ENCODE measurements around the gene HIPK4. TPM values are rescaled to one million over a fixed set of nuclear protein-coding genes. Genes with fewer than 3 reads are reported as not detected.

HIPK4 gene
- total RNA-seq, 1 donor from 2014 or later = not detected

GRCh38 chr19:40394816-40395210 lies 4.8 kb upstream of the HIPK4 start:
- Histone ChIP-seq H3K9ac (ENCODE audit: low read depth in 1 of 3, low read length in 3 of 3) (no peak overlapping the region), H3K4me3 (ENCODE audit: low read length in 3 of 3) (no peak overlapping the region), H3K27me3 (ENCODE audit: control insufficient read depth in 3 of 3, insufficient read depth in 3 of 3, low read length in 3 of 3) (no peaks in the 10 kb centered on the region), H3K36me3 (ENCODE audit: control insufficient read depth in 3 of 3, insufficient read depth in 3 of 3, low read length in 3 of 3) (peaks cover 0 to 2% (median 0%) of the 10 kb centered on the region in 3 donors), H3K9me3 (ENCODE audit: control insufficient read depth in 3 of 3, low read length in 3 of 3) (no peaks in the 10 kb centered on the region), H3K4me1 (ENCODE audit: control insufficient read depth in 3 of 3, insufficient read depth in 3 of 3, low read length in 3 of 3) (peaks cover 0 to 5% (median 0%) of the 10 kb centered on the region in 3 donors), H3K27ac (ENCODE audit: low read depth, low read length) (no peak overlapping the region)

- Histone ChIP-seq H3K27me3 (ENCODE audit: control insufficient read depth in 3 of 3, insufficient read depth in 3 of 3, low read length in 3 of 3) (no peaks in the 10 kb centered on the region), H3K27ac (ENCODE audit: low read depth, low read length) (no peak overlapping the region), H3K36me3 (ENCODE audit: control insufficient read depth in 3 of 3, insufficient read depth in 3 of 3, low read length in 3 of 3) (peaks cover 0 to 2% (median 0%) of the 10 kb centered on the region in 3 donors), H3K4me3 (ENCODE audit: low read length in 3 of 3) (no peak overlapping the region), H3K9ac (ENCODE audit: low read depth in 1 of 3, low read length in 3 of 3) (no peak overlapping the region), H3K4me1 (ENCODE audit: control insufficient read depth in 3 of 3, insufficient read depth in 3 of 3, low read length in 3 of 3) (peaks cover 0 to 5% (median 0%) of the 10 kb centered on the region in 3 donors), H3K9me3 (ENCODE audit: control insufficient read depth in 3 of 3, low read length in 3 of 3) (no peaks in the 10 kb centered on the region)
These were observed 4.2 kb upstream of the HIPK4 start for GRCh38 chr19:40393894-40394815.

DNA sequence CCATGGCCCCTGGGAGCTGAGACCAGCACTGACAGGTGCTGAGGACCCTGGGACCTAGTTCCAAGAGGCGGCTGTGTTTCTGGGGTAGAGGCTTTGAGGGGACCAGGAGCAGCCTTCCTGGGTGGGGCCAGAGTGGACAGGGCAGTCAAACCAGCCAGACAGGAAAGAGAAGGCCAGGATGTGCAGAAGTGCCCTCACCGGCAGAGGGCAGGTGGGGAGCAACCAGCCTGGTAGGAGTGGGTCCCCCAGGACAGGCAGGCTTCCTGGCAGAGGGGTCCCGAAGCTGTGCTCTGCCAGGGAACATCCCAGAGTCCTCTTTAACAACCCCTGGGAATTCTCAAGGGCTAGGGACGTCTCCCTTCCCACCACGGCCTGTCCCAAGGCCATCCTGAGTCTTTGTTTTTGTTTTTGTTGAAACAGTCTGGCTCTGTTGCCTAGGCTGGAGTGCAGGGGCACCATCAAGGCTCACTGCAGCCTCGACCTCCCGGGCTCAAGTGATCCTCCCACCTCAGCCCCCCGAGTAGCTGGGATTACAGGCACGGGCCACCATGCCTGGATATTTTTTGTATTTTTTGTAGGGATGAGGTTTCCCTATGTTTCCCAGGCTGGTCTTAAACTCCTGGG lies 3.0 kb upstream of the HIPK4 start:
- no peak overlapping the region for H3K4me3 ChIP-seq (ENCODE audit: low read length in 3 of 3)
- no peaks in the 10 kb centered on the region for H3K9me3 ChIP-seq (ENCODE audit: control insufficient read depth in 3 of 3, low read length in 3 of 3)
- H3K27me3 ChIP-seq (ENCODE audit: control insufficient read depth in 3 of 3, insufficient read depth in 3 of 3, low read length in 3 of 3) = no peaks in the 10 kb centered on the region

DNA sequence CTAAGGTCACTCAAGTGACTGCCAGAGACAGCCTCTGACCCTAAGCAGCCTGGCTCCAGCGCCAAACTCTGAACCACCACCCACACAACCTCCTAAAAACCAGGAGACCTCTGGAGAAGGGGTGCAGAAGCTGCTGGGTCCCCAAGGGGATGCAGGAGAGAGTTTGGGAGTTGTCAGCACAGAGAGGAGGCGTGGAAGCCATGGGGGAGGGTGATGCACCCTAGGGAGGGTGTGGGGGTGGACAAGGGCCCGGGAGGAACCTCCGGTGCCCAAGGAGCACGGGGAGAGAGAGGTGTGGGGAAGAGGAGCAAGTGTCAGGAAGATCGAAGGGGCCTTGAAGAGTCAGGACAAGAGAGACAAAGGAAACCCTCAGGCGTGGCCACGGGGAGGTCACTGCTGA lies 2.1 kb upstream of the HIPK4 start:
- Histone ChIP-seq H3K36me3 (ENCODE audit: control insufficient read depth in 3 of 3, insufficient read depth in 3 of 3, low read length in 3 of 3) (peaks cover 0 to 2% (median 0%) of the 10 kb centered on the region in 3 donors), H3K27ac (ENCODE audit: low read depth, low read length) (no peak overlapping the region), H3K27me3 (ENCODE audit: control insufficient read depth in 3 of 3, insufficient read depth in 3 of 3, low read length in 3 of 3) (no peaks in the 10 kb centered on the region), H3K9me3 (ENCODE audit: control insufficient read depth in 3 of 3, low read length in 3 of 3) (no peaks in the 10 kb centered on the region), H3K4me3 (ENCODE audit: low read length in 3 of 3) (no peak overlapping the region), H3K9ac (ENCODE audit: low read depth in 1 of 3, low read length in 3 of 3) (peak overlapping the region in 1 of 3 donors; percentile 43), H3K4me1 (ENCODE audit: control insufficient read depth in 3 of 3, insufficient read depth in 3 of 3, low read length in 3 of 3) (peaks cover 0 to 2% (median 0%) of the 10 kb centered on the region in 3 donors)

More for the DNA sequence above, 3.0 kb upstream of the HIPK4 start:
- Histone ChIP-seq H3K4me1 (ENCODE audit: control insufficient read depth in 3 of 3, insufficient read depth in 3 of 3, low read length in 3 of 3) (peaks cover 0 to 2% (median 0%) of the 10 kb centered on the region in 3 donors), H3K27ac (ENCODE audit: low read depth, low read length) (no peak overlapping the region), H3K36me3 (ENCODE audit: control insufficient read depth in 3 of 3, insufficient read depth in 3 of 3, low read length in 3 of 3) (peaks cover 0 to 2% (median 0%) of the 10 kb centered on the region in 3 donors), H3K9ac (ENCODE audit: low read depth in 1 of 3, low read length in 3 of 3) (no peak overlapping the region)

DNA sequence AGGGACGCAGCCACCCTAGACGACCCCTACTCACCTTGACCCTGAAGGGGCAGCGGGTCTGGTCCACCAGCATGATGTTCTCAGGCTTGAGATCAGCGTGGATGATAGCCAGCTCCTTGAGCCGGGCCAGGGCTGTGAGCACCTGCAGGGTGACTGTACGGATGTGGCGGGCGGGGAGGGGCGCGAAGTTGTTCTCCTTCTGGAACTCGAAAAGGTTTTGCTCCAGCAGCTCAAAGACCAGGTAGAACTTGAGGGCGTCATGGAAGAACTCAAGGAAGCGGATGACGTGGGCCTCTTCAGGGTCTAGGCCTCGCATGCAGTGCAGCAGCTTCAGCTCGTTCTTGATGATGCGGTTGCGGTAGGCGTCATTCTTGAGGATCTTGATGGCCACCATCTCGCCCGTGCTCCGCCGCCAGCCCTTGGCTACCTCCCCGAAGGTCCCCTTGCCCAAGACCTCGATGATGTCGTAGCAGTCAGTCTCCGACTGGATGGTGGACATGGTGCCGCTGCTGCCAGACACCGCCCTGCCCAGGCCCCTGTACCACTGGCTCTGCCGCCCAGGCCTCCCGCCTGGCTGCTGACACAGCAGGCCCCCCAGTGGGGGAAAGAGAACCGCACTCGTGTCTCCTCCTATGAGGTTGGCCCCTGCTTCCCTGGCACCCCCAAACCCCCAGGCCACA lies 437 bp downstream of the HIPK4 start:
- Histone ChIP-seq H3K27ac (ENCODE audit: low read depth, low read length) (no peak overlapping the region), H3K36me3 (ENCODE audit: control insufficient read depth in 3 of 3, insufficient read depth in 3 of 3, low read length in 3 of 3) (no peaks in the 10 kb centered on the region), H3K27me3 (ENCODE audit: control insufficient read depth in 3 of 3, insufficient read depth in 3 of 3, low read length in 3 of 3) (no peaks in the 10 kb centered on the region), H3K9ac (ENCODE audit: low read depth in 1 of 3, low read length in 3 of 3) (no peak overlapping the region), H3K4me3 (ENCODE audit: low read length in 3 of 3) (no peak overlapping the region), H3K4me1 (ENCODE audit: control insufficient read depth in 3 of 3, insufficient read depth in 3 of 3, low read length in 3 of 3) (peaks cover 0 to 2% (median 0%) of the 10 kb centered on the region in 3 donors), H3K9me3 (ENCODE audit: control insufficient read depth in 3 of 3, low read length in 3 of 3) (no peaks in the 10 kb centered on the region)

DNA sequence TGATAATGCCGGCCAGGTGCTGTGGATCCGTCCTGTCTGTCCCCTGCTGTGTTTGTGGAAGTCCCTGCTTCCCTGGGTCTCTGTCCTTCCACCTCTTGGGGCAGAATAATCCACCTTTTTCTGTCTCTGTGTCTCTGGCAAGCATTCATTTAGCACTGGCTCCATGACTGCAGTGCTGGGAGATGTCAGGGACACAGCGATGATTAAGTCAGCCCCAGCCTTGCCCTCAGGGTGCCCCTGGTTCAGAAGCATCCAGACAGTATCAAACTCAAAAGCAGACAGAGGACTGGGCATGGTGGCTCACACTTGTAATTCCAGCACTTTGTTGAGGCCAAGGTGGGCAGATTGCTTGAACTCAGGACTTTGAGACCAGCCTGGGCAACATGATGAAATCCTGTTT lies 1.5 kb downstream of the HIPK4 start:
- Histone ChIP-seq H3K36me3 (ENCODE audit: control insufficient read depth in 3 of 3, insufficient read depth in 3 of 3, low read length in 3 of 3) (no peaks in the 10 kb centered on the region), H3K4me3 (ENCODE audit: low read length in 3 of 3) (no peak overlapping the region), H3K27ac (ENCODE audit: low read depth, low read length) (no peak overlapping the region), H3K9ac (ENCODE audit: low read depth in 1 of 3, low read length in 3 of 3) (no peak overlapping the region), H3K9me3 (ENCODE audit: control insufficient read depth in 3 of 3, low read length in 3 of 3) (no peaks in the 10 kb centered on the region), H3K27me3 (ENCODE audit: control insufficient read depth in 3 of 3, insufficient read depth in 3 of 3, low read length in 3 of 3) (no peaks in the 10 kb centered on the region), H3K4me1 (ENCODE audit: control insufficient read depth in 3 of 3, insufficient read depth in 3 of 3, low read length in 3 of 3) (peaks cover 0 to 2% (median 0%) of the 10 kb centered on the region in 3 donors)

DNA sequence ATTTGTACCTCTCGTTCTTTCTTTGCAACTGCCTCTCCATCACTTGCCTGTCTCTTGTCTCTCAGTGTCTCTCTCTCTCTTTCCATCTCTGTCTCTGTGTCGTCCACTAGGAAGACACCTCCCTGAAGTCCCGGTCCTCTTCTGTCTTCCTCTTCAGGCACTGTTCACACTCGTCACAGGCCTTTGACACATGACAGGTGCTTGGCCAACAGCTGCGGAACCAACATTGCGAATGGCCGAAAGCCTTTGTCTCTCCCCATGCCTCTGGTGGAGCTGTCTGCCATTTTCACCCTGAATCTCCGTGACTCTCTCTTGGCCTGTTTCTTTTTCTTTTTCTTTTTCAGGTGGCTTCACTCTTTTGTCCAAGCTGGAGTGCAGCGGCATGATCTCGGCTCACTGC lies 2.8 kb downstream of the HIPK4 start:
- Histone ChIP-seq H3K9me3 (ENCODE audit: control insufficient read depth in 3 of 3, low read length in 3 of 3) (no peaks in the 10 kb centered on the region), H3K4me3 (ENCODE audit: low read length in 3 of 3) (no peak overlapping the region), H3K27me3 (ENCODE audit: control insufficient read depth in 3 of 3, insufficient read depth in 3 of 3, low read length in 3 of 3) (no peaks in the 10 kb centered on the region), H3K4me1 (ENCODE audit: control insufficient read depth in 3 of 3, insufficient read depth in 3 of 3, low read length in 3 of 3) (no peaks in the 10 kb centered on the region), H3K27ac (ENCODE audit: low read depth, low read length) (no peak overlapping the region), H3K9ac (ENCODE audit: low read depth in 1 of 3, low read length in 3 of 3) (no peak overlapping the region), H3K36me3 (ENCODE audit: control insufficient read depth in 3 of 3, insufficient read depth in 3 of 3, low read length in 3 of 3) (no peaks in the 10 kb centered on the region)

- Histone ChIP-seq H3K9me3 (ENCODE audit: control insufficient read depth in 3 of 3, low read length in 3 of 3) (no peaks in the 10 kb centered on the region), H3K36me3 (ENCODE audit: control insufficient read depth in 3 of 3, insufficient read depth in 3 of 3, low read length in 3 of 3) (peaks cover 3 to 10% (median 6%) of the 10 kb centered on the region in 3 donors), H3K4me3 (ENCODE audit: low read length in 3 of 3) (no peak overlapping the region), H3K9ac (ENCODE audit: low read depth in 1 of 3, low read length in 3 of 3) (no peak overlapping the region), H3K27ac (ENCODE audit: low read depth, low read length) (no peak overlapping the region), H3K4me1 (ENCODE audit: control insufficient read depth in 3 of 3, insufficient read depth in 3 of 3, low read length in 3 of 3) (no peaks in the 10 kb centered on the region), H3K27me3 (ENCODE audit: control insufficient read depth in 3 of 3, insufficient read depth in 3 of 3, low read length in 3 of 3) (no peaks in the 10 kb centered on the region)
These were observed 6.2 kb downstream of the HIPK4 start for GRCh38 chr19:40383668-40384248.

DNA sequence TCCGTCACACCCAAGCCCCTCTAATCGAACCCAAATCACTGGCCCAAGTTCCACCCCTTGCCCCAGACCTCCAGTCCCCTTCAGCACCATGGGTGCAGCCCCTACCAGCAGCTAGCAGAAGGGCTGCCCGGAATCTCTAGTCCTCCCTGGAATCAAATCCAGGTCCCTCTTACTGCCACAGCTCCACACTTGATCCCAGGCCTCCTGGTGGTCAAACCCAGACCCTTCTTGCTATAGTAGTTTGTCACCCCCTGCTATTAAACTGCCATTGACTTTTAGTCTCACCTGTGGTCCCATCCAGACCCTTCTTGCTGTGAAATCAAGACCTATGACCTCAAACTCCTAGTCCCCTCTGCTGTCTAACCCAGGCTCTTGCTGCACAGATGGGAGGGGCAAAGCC lies 8.7 kb downstream of the HIPK4 start:
- Histone ChIP-seq H3K27ac (ENCODE audit: low read depth, low read length) (no peak overlapping the region), H3K9ac (ENCODE audit: low read depth in 1 of 3, low read length in 3 of 3) (no peak overlapping the region), H3K27me3 (ENCODE audit: control insufficient read depth in 3 of 3, insufficient read depth in 3 of 3, low read length in 3 of 3) (no peaks in the 10 kb centered on the region), H3K4me3 (ENCODE audit: low read length in 3 of 3) (no peak overlapping the region), H3K4me1 (ENCODE audit: control insufficient read depth in 3 of 3, insufficient read depth in 3 of 3, low read length in 3 of 3) (no peaks in the 10 kb centered on the region), H3K36me3 (ENCODE audit: control insufficient read depth in 3 of 3, insufficient read depth in 3 of 3, low read length in 3 of 3) (peaks cover 19 to 25% (median 21%) of the 10 kb centered on the region in 3 donors), H3K9me3 (ENCODE audit: control insufficient read depth in 3 of 3, low read length in 3 of 3) (no peaks in the 10 kb centered on the region)

All from skeletal muscle tissue (tissue), 4 donors.